IPS-11a (cell line): ENCODE data around the gene XRCC3.
A peak's percentile ranks its signal among the peaks of the same experiment; 100 is the strongest.

Experiments
- H3K4me3 ChIP-seq: one replicate; pipeline ENCODE4 v1.5.1; 2013; ENCODE audit warnings: low read depth, low read length, control low read depth

The XRCC3 gene

GRCh38 chr14:103715052-103716000 is at the start of gene XRCC3, which contains the start of gene ZFYVE21:
Gene XRCC3 (minus strand): TSS chr14:103715451. CDS start chr14:103711087, 4,364 bp downstream.
Gene ZFYVE21 (plus strand): TSS chr14:103715810. CDS start chr14:103715842, 32 bp downstream.
- peak within 1 kb of the TSS; percentile 73 for H3K4me3 ChIP-seq

GRCh38 chr14:103763730-103764488 is 48.7 kb upstream of the XRCC3 start:
- H3K4me3 ChIP-seq = no peak overlapping the region

GRCh38 chr14:103762541-103762940 is 47.3 kb upstream of the XRCC3 start:
- H3K4me3 ChIP-seq = no peak overlapping the region

GRCh38 chr14:103762036-103762435 is 46.8 kb upstream of the XRCC3 start:
- H3K4me3 ChIP-seq = no peak overlapping the region

GRCh38 chr14:103758059-103758776 is 43.0 kb upstream of the XRCC3 start:
- no peak overlapping the region for H3K4me3 ChIP-seq

- no peak overlapping the region for H3K4me3 ChIP-seq
These were observed 39.8 kb upstream of the XRCC3 start for GRCh38 chr14:103755060-103755459.

- no peak overlapping the region for H3K4me3 ChIP-seq
These were observed 38.5 kb upstream of the XRCC3 start for GRCh38 chr14:103753774-103754173.

- no peak overlapping the region for H3K4me3 ChIP-seq
These were observed 34.6 kb upstream of the XRCC3 start for GRCh38 chr14:103749860-103750259.

- no peak overlapping the region for H3K4me3 ChIP-seq
These were observed 34.2 kb upstream of the XRCC3 start for GRCh38 chr14:103749452-103749851.

- H3K4me3 ChIP-seq = no peak overlapping the region
These were observed 33.2 kb upstream of the XRCC3 start for GRCh38 chr14:103748534-103748857.

- H3K4me3 ChIP-seq = no peak overlapping the region
These were observed 31.4 kb upstream of the XRCC3 start for GRCh38 chr14:103746701-103747100.

- H3K4me3 ChIP-seq = no peak overlapping the region
These were observed 30.2 kb upstream of the XRCC3 start for GRCh38 chr14:103745424-103745823.

- no peak overlapping the region for H3K4me3 ChIP-seq
These were observed 29.6 kb upstream of the XRCC3 start for GRCh38 chr14:103744621-103745395.

GRCh38 chr14:103743691-103744090 is 28.4 kb upstream of the XRCC3 start:
- no peak overlapping the region for H3K4me3 ChIP-seq

GRCh38 chr14:103742499-103743255 is 27.4 kb upstream of the XRCC3 start:
- no peak overlapping the region for H3K4me3 ChIP-seq

GRCh38 chr14:103741876-103742275 is 26.6 kb upstream of the XRCC3 start:
- no peak overlapping the region for H3K4me3 ChIP-seq

GRCh38 chr14:103740991-103741689 is 25.9 kb upstream of the XRCC3 start:
- H3K4me3 ChIP-seq = no peak overlapping the region

- no peak overlapping the region for H3K4me3 ChIP-seq
These were observed 24.7 kb upstream of the XRCC3 start for GRCh38 chr14:103739793-103740501.

- H3K4me3 ChIP-seq = no peak overlapping the region
These were observed 24.2 kb upstream of the XRCC3 start for GRCh38 chr14:103739466-103739792.
